ENCODE measurements around the gene DAGLA. TPM values are rescaled to one million over a fixed set of nuclear protein-coding genes. Genes with fewer than 3 reads are reported as not detected.

DAGLA gene
- total and polyA plus RNA-seq, 2 experiments from 2014 or later, result 1.3 TPM

DNA sequence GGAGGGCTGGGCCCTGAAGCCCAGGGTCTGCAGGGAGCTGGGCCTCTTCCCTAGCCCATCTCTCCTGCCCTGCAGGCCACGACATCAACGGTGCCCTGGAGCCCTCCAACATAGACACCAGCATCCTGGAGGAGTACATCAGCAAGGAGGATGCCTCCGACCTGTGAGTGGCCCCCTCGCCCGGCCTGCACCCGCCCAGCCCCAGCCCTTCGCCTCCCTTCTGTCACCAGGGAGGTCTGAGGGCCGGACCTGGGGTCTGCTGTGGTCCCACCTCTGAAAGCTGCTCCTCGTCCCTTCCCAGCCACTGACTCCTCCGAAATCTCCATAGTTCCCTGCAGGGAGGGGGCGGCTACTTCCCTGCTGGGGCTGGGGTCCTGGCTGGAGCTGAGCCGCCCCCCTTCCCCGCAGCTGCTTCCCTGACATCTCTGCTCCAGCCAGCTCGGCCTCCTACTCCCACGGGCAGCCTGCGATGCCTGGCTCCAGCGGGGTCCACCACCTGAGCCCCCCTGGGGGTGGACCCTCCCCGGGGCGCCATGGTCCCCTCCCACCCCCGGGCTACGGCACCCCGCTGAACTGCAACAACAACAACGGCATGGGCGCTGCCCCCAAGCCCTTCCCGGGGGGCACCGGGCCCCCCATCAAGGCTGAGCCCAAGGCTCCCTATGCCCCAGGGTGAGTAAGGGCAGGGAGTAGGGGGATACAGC is 85.5 kb downstream of the DAGLA start:
- Histone ChIP-seq H3F3A (ENCODE audit: insufficient read depth) (no peaks in the 10 kb centered on the region), H3K4me2 (ENCODE audit: unreplicated experiment) (no peak overlapping the region), H2AFZ (no peak overlapping the region), H3K9me3 (ENCODE audit: low read depth) (no peaks in the 10 kb centered on the region), H3K27ac (no peak overlapping the region), H3K9ac (no peak overlapping the region), H3K79me2 (ENCODE audit: insufficient read depth) (no peaks in the 10 kb centered on the region), H3K27me3 (replicated peaks; ENCODE audit: insufficient read depth) (no peaks in the 10 kb centered on the region; the same call in 1 of the 2 replicates), H4K20me1 (ENCODE audit: insufficient read depth) (no peaks in the 10 kb centered on the region), H3K36me3 (ENCODE audit: low read depth) (no peaks in the 10 kb centered on the region), H3K4me3 (no peak overlapping the region), H3K4me1 (ENCODE audit: insufficient read depth) (no peaks in the 10 kb centered on the region), H3K9me2 (ENCODE audit: insufficient read depth) (no peaks in the 10 kb centered on the region)
- no peak for DNase-seq
- in situ Hi-C loops (cut with MboI), result no loop called here
- no peak for TF ChIP-seq EZH2 (IDR thresholded peaks at IDR 0.05; ENCODE audit: insufficient read depth, poor library complexity, severe bottlenecking)
- no peak for TF ChIP-seq EZH2phosphoT487 (IDR thresholded peaks at IDR 0.05; ENCODE audit: insufficient read depth, low read depth)
- whole genome bisulfite sequencing, 2 experiments (ENCODE audit: low coverage in 1 of 2, low lambda C conversion rate in 2 of 2, missing lambda C conversion rate in 2 of 2), result 78 to 88% methylated on average over 16 to 26 of the region's 26 CpGs

DNA sequence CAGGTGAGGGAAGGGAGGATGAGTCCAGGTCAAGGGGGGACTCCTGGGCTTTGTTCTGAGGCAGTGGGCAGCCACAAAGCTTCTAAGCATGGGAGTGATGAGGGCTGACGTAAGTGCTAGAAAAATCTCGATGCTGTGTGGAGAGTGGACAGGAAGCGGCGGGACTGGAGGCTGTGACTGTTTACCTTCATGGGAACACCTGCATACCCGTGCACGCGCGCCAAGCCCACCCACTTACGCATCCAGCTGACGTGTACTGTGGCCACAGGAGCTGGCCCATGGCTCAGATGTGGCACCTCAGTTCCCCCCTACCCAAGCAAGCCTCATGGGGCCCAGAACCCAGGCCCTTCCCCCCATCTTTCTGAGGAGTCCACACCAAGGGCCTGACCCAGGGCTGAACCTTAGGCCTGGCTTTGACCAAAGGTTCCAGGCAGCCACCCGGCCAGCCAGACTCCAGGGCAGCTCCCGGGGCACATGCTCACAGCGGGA is 86.2 kb downstream of the DAGLA start:
- H3K9me2 ChIP-seq (ENCODE audit: insufficient read depth), result no peaks in the 10 kb centered on the region
- no peaks in the 10 kb centered on the region for H3K36me3 ChIP-seq (ENCODE audit: low read depth)
- H3K4me2 ChIP-seq (ENCODE audit: unreplicated experiment), result no peak overlapping the region
- in situ Hi-C loops (cut with MboI), result no loop called here
- H3K9ac ChIP-seq, result no peak overlapping the region
- H3K27ac ChIP-seq, result no peak overlapping the region
- DNase-seq, result no peak
- no peaks in the 10 kb centered on the region for H3K9me3 ChIP-seq (ENCODE audit: low read depth)
- 77 to 78% methylated on average over 12 to 13 of the region's 13 CpGs for WGBS, 2 experiments (ENCODE audit: low coverage in 1 of 2, low lambda C conversion rate in 2 of 2, missing lambda C conversion rate in 2 of 2)
- H3F3A ChIP-seq (ENCODE audit: insufficient read depth), result no peaks in the 10 kb centered on the region
- H3K79me2 ChIP-seq (ENCODE audit: insufficient read depth), result no peaks in the 10 kb centered on the region
- TF ChIP-seq EZH2phosphoT487 (IDR thresholded peaks at IDR 0.05; ENCODE audit: insufficient read depth, low read depth), result no peak
- no peak for TF ChIP-seq EZH2 (IDR thresholded peaks at IDR 0.05; ENCODE audit: insufficient read depth, poor library complexity, severe bottlenecking)
- no peaks in the 10 kb centered on the region for H3K4me1 ChIP-seq (ENCODE audit: insufficient read depth)
- H4K20me1 ChIP-seq (ENCODE audit: insufficient read depth), result no peaks in the 10 kb centered on the region
- no peak overlapping the region for H2AFZ ChIP-seq
- no peaks in the 10 kb centered on the region; the same call in 1 of the 2 replicates for H3K27me3 ChIP-seq (replicated peaks; ENCODE audit: insufficient read depth)
- H3K4me3 ChIP-seq, result no peak overlapping the region

DNA sequence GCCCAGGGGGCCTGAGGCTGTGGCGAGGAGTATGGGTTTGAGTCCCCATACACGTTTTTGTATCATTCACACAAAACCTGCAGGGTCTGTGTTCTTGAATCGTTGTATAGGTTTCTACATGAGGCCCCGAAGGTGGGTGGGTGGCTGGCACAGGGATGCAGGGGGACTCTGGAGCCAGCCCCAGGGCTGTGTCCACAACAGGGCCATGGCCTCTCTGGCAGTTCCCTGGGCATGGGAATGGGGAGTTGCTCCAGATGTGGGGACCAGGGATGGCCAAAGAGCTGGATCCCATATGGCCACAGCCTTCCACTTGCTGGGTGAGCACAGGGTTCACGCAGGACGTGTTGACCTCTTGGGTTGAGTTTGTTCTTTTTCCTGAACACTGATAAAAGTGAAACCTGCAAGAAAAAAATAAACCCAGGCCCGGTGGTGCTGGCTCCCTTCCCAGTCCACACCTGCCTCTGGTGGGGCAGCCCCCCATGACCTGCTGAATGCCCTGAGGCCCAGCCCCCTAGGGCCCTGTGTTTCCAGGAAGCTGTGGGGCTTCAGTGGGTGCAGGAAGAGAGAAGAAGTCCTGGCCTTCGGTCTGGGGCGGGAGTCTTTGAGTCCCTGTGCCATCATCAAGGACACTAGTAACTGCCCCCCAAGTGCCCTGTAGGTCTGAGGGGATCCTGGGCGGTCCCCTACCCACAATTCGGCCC is 88.3 kb downstream of the DAGLA start:
- 59 to 60% methylated on average over 10 to 11 of the region's 11 CpGs for WGBS, 2 experiments (ENCODE audit: low coverage in 1 of 2, low lambda C conversion rate in 2 of 2, missing lambda C conversion rate in 2 of 2)
- Histone ChIP-seq H3K4me3 (no peak overlapping the region), H2AFZ (no peak overlapping the region), H3K27me3 (replicated peaks; ENCODE audit: insufficient read depth) (no peaks in the 10 kb centered on the region; the same call in 1 of the 2 replicates), H3K9me3 (ENCODE audit: low read depth) (no peaks in the 10 kb centered on the region), H4K20me1 (ENCODE audit: insufficient read depth) (no peaks in the 10 kb centered on the region), H3K36me3 (ENCODE audit: low read depth) (no peaks in the 10 kb centered on the region), H3K9me2 (ENCODE audit: insufficient read depth) (no peaks in the 10 kb centered on the region), H3K27ac (no peak overlapping the region), H3K4me2 (ENCODE audit: unreplicated experiment) (no peak overlapping the region), H3K9ac (no peak overlapping the region), H3K4me1 (ENCODE audit: insufficient read depth) (no peaks in the 10 kb centered on the region), H3F3A (ENCODE audit: insufficient read depth) (no peaks in the 10 kb centered on the region), H3K79me2 (ENCODE audit: insufficient read depth) (no peaks in the 10 kb centered on the region)
- DNase-seq, result no peak
- in situ Hi-C loops (cut with MboI), result no loop called here
- TF ChIP-seq EZH2phosphoT487 (IDR thresholded peaks at IDR 0.05; ENCODE audit: insufficient read depth, low read depth), result no peak
- no peak for TF ChIP-seq EZH2 (IDR thresholded peaks at IDR 0.05; ENCODE audit: insufficient read depth, poor library complexity, severe bottlenecking)

DNA sequence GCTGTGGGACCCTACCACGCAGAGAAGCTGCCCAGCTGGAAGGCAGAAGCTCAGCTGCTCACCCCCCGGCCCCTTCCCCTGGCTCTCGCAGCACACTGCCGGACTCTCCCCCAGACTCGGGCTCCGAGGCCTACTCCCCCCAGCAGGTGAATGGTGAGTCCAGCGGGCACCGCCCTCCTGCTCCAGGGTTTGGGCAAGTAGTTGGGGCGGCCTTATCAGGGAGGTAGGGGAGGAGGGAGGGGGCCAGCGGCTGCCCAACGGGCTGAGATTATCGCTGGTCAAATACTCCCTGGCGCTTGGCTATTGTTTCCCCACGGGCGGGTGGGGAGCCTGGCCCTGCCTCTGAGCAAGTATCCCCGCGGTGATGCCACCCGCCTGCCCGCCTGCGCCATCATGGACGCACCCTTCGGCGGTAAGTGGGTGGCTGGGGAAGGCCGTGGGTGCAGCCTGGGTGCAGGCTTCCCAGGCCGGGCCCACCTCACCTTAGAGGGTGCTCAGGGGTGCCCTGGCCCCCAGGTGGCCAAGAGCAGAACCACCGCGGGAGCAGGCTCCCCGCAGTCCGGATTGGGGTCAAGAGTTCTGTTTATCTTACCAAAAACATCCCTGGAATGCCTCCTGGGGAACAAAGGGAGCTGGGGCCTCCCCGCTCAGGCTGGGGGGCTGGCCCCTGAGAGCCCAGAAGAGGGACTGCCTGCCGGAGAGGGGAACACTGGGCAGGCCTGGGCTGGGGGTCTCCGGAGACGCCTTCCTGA is 89.2 kb downstream of the DAGLA start:
- Histone ChIP-seq H2AFZ (no peak overlapping the region), H3K36me3 (ENCODE audit: low read depth) (no peaks in the 10 kb centered on the region), H3K4me1 (ENCODE audit: insufficient read depth) (no peaks in the 10 kb centered on the region), H3K9me3 (ENCODE audit: low read depth) (no peaks in the 10 kb centered on the region), H3K27me3 (replicated peaks; ENCODE audit: insufficient read depth) (no peaks in the 10 kb centered on the region), H3K4me3 (no peak overlapping the region), H3F3A (ENCODE audit: insufficient read depth) (no peaks in the 10 kb centered on the region), H4K20me1 (ENCODE audit: insufficient read depth) (no peaks in the 10 kb centered on the region), H3K4me2 (ENCODE audit: unreplicated experiment) (no peak overlapping the region), H3K27ac (no peak overlapping the region), H3K9me2 (ENCODE audit: insufficient read depth) (no peaks in the 10 kb centered on the region), H3K9ac (no peak overlapping the region), H3K79me2 (ENCODE audit: insufficient read depth) (no peaks in the 10 kb centered on the region)
- DNase-seq, result no peak
- no peak for TF ChIP-seq EZH2 (IDR thresholded peaks at IDR 0.05; ENCODE audit: insufficient read depth, poor library complexity, severe bottlenecking)
- no peak for TF ChIP-seq EZH2phosphoT487 (IDR thresholded peaks at IDR 0.05; ENCODE audit: insufficient read depth, low read depth)
- in situ Hi-C loops (cut with MboI), result no loop called here
- 71% methylated on average over 28 to 33 of the region's 33 CpGs for WGBS, 2 experiments (ENCODE audit: low coverage in 1 of 2, low lambda C conversion rate in 2 of 2, missing lambda C conversion rate in 2 of 2)

All from GM23248 (cell line).